Mesendoderm (in vitro differentiated cells): Measurements from ENCODE around the gene ELOVL4.

Experiments used
- DNase-seq: peaks from one replicate; pipeline ENCODE4 v3.0.0; 2013
- H2AK5ac ChIP-seq: 2 replicates; pipeline ENCODE4 v1.6.1; 2013; ENCODE audit warnings: low read length, inconsistent platforms
- H2BK120ac ChIP-seq: 2 replicates; pipeline ENCODE4 v1.6.1; 2013; ENCODE audit warnings: low read depth, mild to moderate bottlenecking, low read length, moderate library complexity, mixed read lengths
- H2BK15ac ChIP-seq: replicated peaks from 2 replicates; pipeline ENCODE4 v1.6.1; 2013; ENCODE audit warnings: low read depth, mild to moderate bottlenecking, moderate library complexity
- H2BK5ac ChIP-seq: 2 replicates; pipeline ENCODE4 v1.6.1; 2013; ENCODE audit warnings: low read length, inconsistent platforms
- H3K18ac ChIP-seq: 2 replicates; pipeline ENCODE4 v1.6.1; 2013; ENCODE audit warnings: mild to moderate bottlenecking, low read length, mixed read lengths
- H3K23ac ChIP-seq: one replicate; pipeline ENCODE4 v1.6.1; 2013; ENCODE audit warnings: low read length
- H3K27ac ChIP-seq: 2 replicates; pipeline ENCODE4 v1.5.1; 2013; ENCODE audit warnings: low read depth, mild to moderate bottlenecking, inconsistent platforms, low read length, moderate library complexity
- H3K27me3 ChIP-seq: 2 replicates; pipeline ENCODE4 v1.6.1; 2013; ENCODE audit warnings: low read length, control low read depth, mild to moderate bottlenecking, inconsistent platforms; ENCODE audit not compliant: insufficient read depth, poor library complexity
- H3K36me3 ChIP-seq: 2 replicates; pipeline ENCODE4 v1.6.1; 2013; ENCODE audit warnings: low read length, inconsistent platforms; ENCODE audit not compliant: control insufficient read depth, insufficient read depth
- H3K4ac ChIP-seq: one replicate; pipeline ENCODE4 v1.6.1; 2013; ENCODE audit warnings: low read depth, mild to moderate bottlenecking, low read length, moderate library complexity
- H3K4me1 ChIP-seq: 2 replicates; pipeline ENCODE4 v1.6.1; 2013; ENCODE audit warnings: low read depth, low read length, inconsistent platforms; ENCODE audit not compliant: control insufficient read depth
- H3K4me2 ChIP-seq: 2 replicates; pipeline ENCODE4 v1.6.1; 2013; ENCODE audit warnings: low read length
- H3K4me3 ChIP-seq: 2 replicates; pipeline ENCODE4 v1.5.1; 2013; ENCODE audit warnings: mild to moderate bottlenecking, low read length
- H3K56ac ChIP-seq: one replicate; pipeline ENCODE4 v1.6.1; 2013; ENCODE audit warnings: low read length
- H3K79me1 ChIP-seq: 2 replicates; pipeline ENCODE4 v1.6.1; 2013; ENCODE audit warnings: low read length, inconsistent platforms
- H3K79me2 ChIP-seq: 2 replicates; pipeline ENCODE4 v1.6.1; 2013; ENCODE audit warnings: mild to moderate bottlenecking, low read length; ENCODE audit not compliant: control insufficient read depth, insufficient read depth
- H3K9ac ChIP-seq: 2 replicates; pipeline ENCODE4 v1.6.1; 2013; ENCODE audit warnings: low read length, inconsistent platforms
- H4K5ac ChIP-seq: one replicate; pipeline ENCODE4 v1.6.1; 2013; ENCODE audit warnings: low read length
- H4K8ac ChIP-seq: one replicate; pipeline ENCODE4 v1.6.1; 2013; ENCODE audit warnings: low read depth, mild to moderate bottlenecking, control low read depth, low read length, moderate library complexity
- WGBS: extraction: QIAGEN DNeasy Blood & Tissue Kit; methylation state at CpG from one replicate; pipeline ENCODE4 v1.1.7; 2013; ENCODE audit warnings: low lambda C conversion rate, missing lambda C conversion rate; ENCODE audit not compliant: insufficient coverage; ENCODE audit errors: extremely low coverage; 5-methylcytosine and 5-hydroxymethylcytosine counted together

Gene ELOVL4

GRCh38 chr6:79909517-79909916 is 37.8 kb downstream of the ELOVL4 start:
- H3K36me3 ChIP-seq = no peaks in the 10 kb centered on the region
- H3K79me2 ChIP-seq = no peaks in the 10 kb centered on the region
- H4K5ac ChIP-seq = no peak overlapping the region
- H3K9ac ChIP-seq = no peak overlapping the region
- no peak overlapping the region for H2BK120ac ChIP-seq
- H3K18ac ChIP-seq = no peak overlapping the region
- no peak for DNase-seq
- no CpG with 5 or more reads among the region's 3 CpGs for WGBS
- no peak overlapping the region for H3K23ac ChIP-seq
- no peaks in the 10 kb centered on the region for H3K4me1 ChIP-seq
- H3K27me3 ChIP-seq = no peaks in the 10 kb centered on the region
- H3K4me2 ChIP-seq = no peak overlapping the region
- H2BK15ac ChIP-seq = no peak overlapping the region
- H4K8ac ChIP-seq = no peak overlapping the region
- no peaks in the 10 kb centered on the region for H3K79me1 ChIP-seq
- no peak overlapping the region for H2BK5ac ChIP-seq
- H3K4ac ChIP-seq = no peak overlapping the region
- H3K27ac ChIP-seq = no peak overlapping the region
- no peak overlapping the region for H3K56ac ChIP-seq
- no peak overlapping the region for H3K4me3 ChIP-seq
- no peak overlapping the region for H2AK5ac ChIP-seq

- Histone ChIP-seq H3K4me1 (no peaks in the 10 kb centered on the region), H3K27ac (no peak overlapping the region), H3K23ac (no peak overlapping the region), H2BK5ac (no peak overlapping the region), H3K4me2 (no peak overlapping the region), H3K18ac (no peak overlapping the region), H4K8ac (no peak overlapping the region), H3K79me2 (no peaks in the 10 kb centered on the region), H3K9ac (no peak overlapping the region), H3K4ac (no peak overlapping the region), H3K27me3 (no peaks in the 10 kb centered on the region), H3K4me3 (no peak overlapping the region), H3K56ac (no peak overlapping the region), H3K36me3 (no peaks in the 10 kb centered on the region), H4K5ac (no peak overlapping the region), H3K79me1 (no peaks in the 10 kb centered on the region), H2BK120ac (no peak overlapping the region), H2BK15ac (no peak overlapping the region), H2AK5ac (no peak overlapping the region)
- DNase-seq = no peak
- WGBS = no CpG with 5 or more reads among the region's 2 CpGs
These were observed 45.3 kb downstream of the ELOVL4 start for GRCh38 chr6:79902046-79902445.

GRCh38 chr6:79898076-79898475 is 49.3 kb downstream of the ELOVL4 start:
- Histone ChIP-seq H3K4me1 (no peaks in the 10 kb centered on the region), H3K4ac (no peak overlapping the region), H4K8ac (no peak overlapping the region), H3K79me1 (no peaks in the 10 kb centered on the region), H2BK15ac (no peak overlapping the region), H3K27me3 (no peaks in the 10 kb centered on the region), H3K23ac (no peak overlapping the region), H3K79me2 (no peaks in the 10 kb centered on the region), H2AK5ac (no peak overlapping the region), H3K18ac (no peak overlapping the region), H3K9ac (no peak overlapping the region), H3K56ac (no peak overlapping the region), H3K4me3 (no peak overlapping the region), H3K27ac (no peak overlapping the region), H2BK5ac (no peak overlapping the region), H3K36me3 (no peaks in the 10 kb centered on the region), H2BK120ac (no peak overlapping the region), H3K4me2 (no peak overlapping the region), H4K5ac (no peak overlapping the region)
- no CpG with 5 or more reads among the region's 1 CpG for WGBS
- DNase-seq = no peak

GRCh38 chr6:79896075-79896449 is 51.3 kb downstream of the ELOVL4 start:
- H2AK5ac ChIP-seq = no peak overlapping the region
- no peaks in the 10 kb centered on the region for H3K79me2 ChIP-seq
- no peak overlapping the region for H3K23ac ChIP-seq
- no peak overlapping the region for H3K27ac ChIP-seq
- no peak overlapping the region for H3K18ac ChIP-seq
- no peak overlapping the region for H4K8ac ChIP-seq
- H3K56ac ChIP-seq = no peak overlapping the region
- no peaks in the 10 kb centered on the region for H3K79me1 ChIP-seq
- H3K4ac ChIP-seq = no peak overlapping the region
- WGBS = no CpG with 5 or more reads among the region's 5 CpGs
- H3K36me3 ChIP-seq = no peaks in the 10 kb centered on the region
- no peaks in the 10 kb centered on the region for H3K27me3 ChIP-seq
- H3K4me3 ChIP-seq = no peak overlapping the region
- H3K4me1 ChIP-seq = no peaks in the 10 kb centered on the region
- no peak overlapping the region for H4K5ac ChIP-seq
- no peak overlapping the region for H2BK120ac ChIP-seq
- no peak for DNase-seq
- H3K9ac ChIP-seq = no peak overlapping the region
- H2BK15ac ChIP-seq = no peak overlapping the region
- no peak overlapping the region for H3K4me2 ChIP-seq
- H2BK5ac ChIP-seq = no peak overlapping the region

- H3K4me3 ChIP-seq = no peak overlapping the region
- H3K4me1 ChIP-seq = no peaks in the 10 kb centered on the region
- no peak overlapping the region for H2BK15ac ChIP-seq
- no peak overlapping the region for H2AK5ac ChIP-seq
- H3K4me2 ChIP-seq = no peak overlapping the region
- no peak overlapping the region for H3K56ac ChIP-seq
- no peak overlapping the region for H3K18ac ChIP-seq
- no peaks in the 10 kb centered on the region for H3K79me2 ChIP-seq
- no peak overlapping the region for H3K27ac ChIP-seq
- H3K23ac ChIP-seq = no peak overlapping the region
- no peak overlapping the region for H4K8ac ChIP-seq
- no peak overlapping the region for H2BK5ac ChIP-seq
- H4K5ac ChIP-seq = no peak overlapping the region
- H3K27me3 ChIP-seq = no peaks in the 10 kb centered on the region
- H3K36me3 ChIP-seq = no peaks in the 10 kb centered on the region
- no peak overlapping the region for H3K9ac ChIP-seq
- no peaks in the 10 kb centered on the region for H3K79me1 ChIP-seq
- no peak for DNase-seq
- H3K4ac ChIP-seq = no peak overlapping the region
- no peak overlapping the region for H2BK120ac ChIP-seq
These were observed 51.8 kb downstream of the ELOVL4 start for GRCh38 chr6:79895382-79896074.

- H3K36me3 ChIP-seq = no peaks in the 10 kb centered on the region
- H3K4me1 ChIP-seq = no peaks in the 10 kb centered on the region
- H2BK15ac ChIP-seq = no peak overlapping the region
- WGBS = no CpG with 5 or more reads among the region's 1 CpG
- no peak overlapping the region for H3K56ac ChIP-seq
- H3K9ac ChIP-seq = no peak overlapping the region
- no peak overlapping the region for H3K4me2 ChIP-seq
- H3K79me2 ChIP-seq = no peaks in the 10 kb centered on the region
- H2AK5ac ChIP-seq = no peak overlapping the region
- H4K5ac ChIP-seq = no peak overlapping the region
- DNase-seq = no peak
- H3K4me3 ChIP-seq = no peak overlapping the region
- no peak overlapping the region for H3K23ac ChIP-seq
- no peak overlapping the region for H3K27ac ChIP-seq
- no peaks in the 10 kb centered on the region for H3K27me3 ChIP-seq
- no peaks in the 10 kb centered on the region for H3K79me1 ChIP-seq
- no peak overlapping the region for H4K8ac ChIP-seq
- no peak overlapping the region for H3K18ac ChIP-seq
- no peak overlapping the region for H2BK5ac ChIP-seq
- H3K4ac ChIP-seq = no peak overlapping the region
- no peak overlapping the region for H2BK120ac ChIP-seq
These were observed 52.4 kb downstream of the ELOVL4 start for GRCh38 chr6:79894939-79895338.
